H1 (cell line): Measurements from ENCODE around the gene RPL39L. TPM values are rescaled to one million over a fixed set of nuclear protein-coding genes. Genes with fewer than 3 reads are reported as not detected.

ENCODE experiments used
- CTCF ChIA-PET: fragments of 300-600 bp; sonication (Branson Sonifier 250); formaldehyde crosslinking; loops from one replicate; lab custom pipeline; 2021; ENCODE audit not compliant: partially characterized antibody; lab: Charles Lee
- POLR2A ChIA-PET: fragments of 300-600 bp; sonication (Branson Sonifier 250); formaldehyde crosslinking; loops from one replicate; lab custom pipeline; 2021; ENCODE audit warnings: inconsistent platforms; ENCODE audit not compliant: partially characterized antibody; lab: Charles Lee
- DNase-seq, 2 experiments: peaks; one replicate each; pipeline versions ENCODE4 v3.0.0 to v3.0.0-alpha.2; 2010 to 2022; ENCODE audit warnings: low spot score in 2 of 2, low read depth in 1 of 2, mixed read lengths in 1 of 2
- FAIRE-seq: peaks from 2 replicates; lab custom pipeline; 2011; peaks lifted over from hg19 to GRCh38; lab: Jason Lieb, UNC
- H2AFZ ChIP-seq: 2 replicates; pipeline ENCODE4 v1.8.1; 2012; ENCODE audit warnings: low read length, inconsistent platforms
- H2AK5ac ChIP-seq: 2 replicates; pipeline ENCODE4 v1.6.1; 2013; ENCODE audit warnings: low read depth, low read length
- H2BK120ac ChIP-seq: replicated peaks from 2 replicates; pipeline ENCODE3; 2013; ENCODE audit warnings: low read depth, low read length, inconsistent platforms
- H2BK12ac ChIP-seq: 2 replicates; pipeline ENCODE4 v1.6.1; 2013; ENCODE audit warnings: low read depth, low read length
- H2BK15ac ChIP-seq: 2 replicates; pipeline ENCODE4 v1.6.1; 2013; ENCODE audit warnings: low read length
- H2BK20ac ChIP-seq: 2 replicates; pipeline ENCODE4 v1.6.1; 2013; ENCODE audit warnings: low read length
- H2BK5ac ChIP-seq: 2 replicates; pipeline ENCODE4 v1.6.1; 2013; ENCODE audit warnings: low read depth, low read length
- H3K14ac ChIP-seq: 2 replicates; pipeline ENCODE4 v1.6.1; 2013; ENCODE audit warnings: inconsistent platforms; ENCODE audit not compliant: insufficient read length
- H3K18ac ChIP-seq: 2 replicates; pipeline ENCODE4 v1.6.1; 2013; ENCODE audit warnings: low read length; ENCODE audit errors: extremely low read depth
- H3K23ac ChIP-seq: 2 replicates; pipeline ENCODE4 v1.6.1; 2013; ENCODE audit warnings: inconsistent platforms; ENCODE audit not compliant: insufficient read length
- H3K23me2 ChIP-seq: 2 replicates; pipeline ENCODE4 v1.6.1; 2013; ENCODE audit warnings: low read depth, low read length
- H3K27ac ChIP-seq: 2 replicates; pipeline ENCODE4 v1.6.1; 2011; ENCODE audit warnings: low read depth, low read length, inconsistent platforms
- H3K27me3 ChIP-seq, 4 experiments: replicated peaks in 1 of 4; 1 replicate in 1 of 4; 2 replicates in 3 of 4; pipeline versions ENCODE4 v1.6.1 to v1.8.1; 2011 to 2013; ENCODE audit warnings: low read length in 3 of 4, mild to moderate bottlenecking in 3 of 4, inconsistent platforms in 2 of 4, mixed read lengths in 2 of 4, moderate library complexity in 1 of 4; ENCODE audit not compliant: control insufficient read depth in 3 of 4, insufficient read depth in 3 of 4; ENCODE audit errors: extremely low read depth in 1 of 4
- H3K36me3 ChIP-seq, 4 experiments: 2 replicates each; pipeline versions ENCODE4 v1.6.1 to v1.8.1; 2011 to 2013; ENCODE audit warnings: mild to moderate bottlenecking in 4 of 4, low read length in 3 of 4, moderate library complexity in 2 of 4, control low read depth in 1 of 4, inconsistent platforms in 1 of 4; ENCODE audit not compliant: insufficient read depth in 4 of 4, control insufficient read depth in 2 of 4
- H3K4ac ChIP-seq: replicated peaks from 2 replicates; pipeline ENCODE3; 2013; ENCODE audit warnings: low read length, low read depth, mixed read lengths, inconsistent platforms; ENCODE audit not compliant: insufficient read length
- H3K4me1 ChIP-seq, 4 experiments: replicated peaks in 1 of 4; 1 replicate in 1 of 4; 2 replicates in 3 of 4; pipeline versions ENCODE4 v1.6.1 to v1.8.1; 2011 to 2013; ENCODE audit warnings: low read length in 3 of 4, inconsistent platforms in 2 of 4, mixed read lengths in 1 of 4; ENCODE audit not compliant: insufficient read depth in 4 of 4, control insufficient read depth in 3 of 4
- H3K4me2 ChIP-seq, 2 experiments: 2 replicates each; pipeline versions ENCODE4 v1.6.1 to v1.8.1; 2011 to 2013; ENCODE audit warnings: low read depth in 2 of 2, low read length in 2 of 2, control low read depth in 1 of 2, inconsistent platforms in 1 of 2, mild to moderate bottlenecking in 1 of 2; ENCODE audit not compliant: insufficient read depth in 1 of 2
- H3K4me3 ChIP-seq, 4 experiments: fragments of 200-600, 300-600 bp in 1 of 4; sonication (generic), shearing (Covaris generic), sonication (Bioruptor Twin) in 1 of 4; 2 replicates each; pipeline versions ENCODE4 v1.5.1 to v1.8.1; 2011 to 2016; ENCODE audit warnings: low read length in 4 of 4, low read depth in 3 of 4, control low read depth in 2 of 4, inconsistent platforms in 2 of 4, mild to moderate bottlenecking in 2 of 4, mixed read lengths in 1 of 4, moderate library complexity in 1 of 4; ENCODE audit not compliant: insufficient read depth in 2 of 4; ENCODE audit errors: extremely low read depth in 1 of 4
- H3K56ac ChIP-seq: replicated peaks from 2 replicates; pipeline ENCODE3; 2013; ENCODE audit warnings: low read depth, mild to moderate bottlenecking, mixed read lengths, low read length, inconsistent platforms; ENCODE audit not compliant: insufficient read length
- H3K79me1 ChIP-seq: 2 replicates; pipeline ENCODE4 v1.6.1; 2013; ENCODE audit warnings: low read depth, low read length, control low read depth
- H3K79me2 ChIP-seq, 2 experiments: 2 replicates each; pipeline versions ENCODE4 v1.6.1 to v1.8.1; 2012 to 2013; ENCODE audit warnings: low read length in 2 of 2, mild to moderate bottlenecking in 2 of 2, inconsistent platforms in 1 of 2; ENCODE audit not compliant: insufficient read depth in 2 of 2, control insufficient read depth in 1 of 2
- H3K9ac ChIP-seq, 4 experiments: replicated peaks in 1 of 4; 1 replicate in 1 of 4; 2 replicates in 3 of 4; pipeline versions ENCODE4 v1.6.1 to v1.8.1; 2011 to 2013; ENCODE audit warnings: low read depth in 3 of 4, low read length in 3 of 4, control low read depth in 2 of 4, mild to moderate bottlenecking in 2 of 4, moderate library complexity in 2 of 4, inconsistent platforms in 1 of 4; ENCODE audit errors: extremely low read depth in 1 of 4
- H3K9me3 ChIP-seq, 2 experiments: 2 replicates each; pipeline versions ENCODE4 v1.6.1 to v1.8.1; 2012 to 2013; ENCODE audit warnings: mild to moderate bottlenecking in 2 of 2, moderate library complexity in 2 of 2, control low read depth in 1 of 2, inconsistent platforms in 1 of 2, low read depth in 1 of 2, low read length in 1 of 2, mixed read lengths in 1 of 2; ENCODE audit not compliant: insufficient read depth in 2 of 2
- H4K20me1 ChIP-seq, 2 experiments: replicated peaks in 1 of 2; 2 replicates each; pipeline versions ENCODE3 to v1.8.1; 2011 to 2013; ENCODE audit warnings: inconsistent platforms in 2 of 2, low read length in 2 of 2, mild to moderate bottlenecking in 1 of 2; ENCODE audit not compliant: insufficient read depth in 2 of 2, control insufficient read depth in 1 of 2
- H4K5ac ChIP-seq: 2 replicates; pipeline ENCODE4 v1.6.1; 2013; ENCODE audit warnings: low read length, low read depth, mixed read lengths, inconsistent platforms; ENCODE audit not compliant: insufficient read length
- H4K8ac ChIP-seq: 2 replicates; pipeline ENCODE4 v1.8.0; 2013; ENCODE audit warnings: mild to moderate bottlenecking, moderate library complexity, low read length, inconsistent platforms; ENCODE audit not compliant: insufficient read depth; ENCODE audit errors: extremely low read depth
- H4K91ac ChIP-seq: replicated peaks from 2 replicates; pipeline ENCODE3; 2013; ENCODE audit warnings: low read length, mixed read lengths, inconsistent platforms; ENCODE audit not compliant: insufficient read length
- ASH2L ChIP-seq: fragments of 200-600, 300-600 bp; sonication (generic); IDR thresholded peaks from one replicate; pipeline ENCODE4 v1.7.1; 2017; ENCODE audit warnings: low read length
- ATF2 ChIP-seq: IDR thresholded peaks from 2 replicates; pipeline ENCODE4 v1.6.1; 2012; ENCODE audit warnings: low read length, inconsistent platforms
- JUND ChIP-seq: IDR thresholded peaks from 2 replicates; pipeline ENCODE4 v1.6.1; 2011; ENCODE audit warnings: mild to moderate bottlenecking, improper control_type of control experiment, low read length
- NANOG ChIP-seq: IDR thresholded peaks from 2 replicates; pipeline ENCODE4 v1.6.1; 2011; ENCODE audit warnings: low read length, low read depth, mild to moderate bottlenecking, inconsistent platforms; ENCODE audit not compliant: insufficient read depth, poor library complexity, severe bottlenecking
- PHF8 ChIP-seq: fragments of 200-600 bp; sonication (generic); conservative IDR thresholded peaks from 2 replicates; pipeline ENCODE4 v1.7.1; 2012; ENCODE audit warnings: low read depth, mild to moderate bottlenecking, inconsistent platforms, low read length, moderate library complexity
- POU5F1 ChIP-seq: IDR thresholded peaks from 2 replicates; pipeline ENCODE4 v1.6.1; 2011; ENCODE audit warnings: low read depth, mild to moderate bottlenecking, low read length, moderate library complexity
- SIN3A ChIP-seq, 2 experiments: IDR thresholded peaks in 1 of 2; conservative IDR thresholded peaks in 1 of 2; 2 replicates each; pipeline ENCODE4 v1.6.1; 2011 to 2012; ENCODE audit warnings: low read length in 2 of 2, improper control_type of control experiment in 1 of 2, low read depth in 1 of 2, mild to moderate bottlenecking in 1 of 2
- polyA plus RNA-seq, 7 experiments: library from polyadenylated mRNA; depleted of rRNA in 3 of 7; stranded (reverse) in 5 of 7; unstranded in 2 of 7; fragments of >200 nt in 5 of 7; fragments of 200-250 nt in 2 of 7; gene quantifications; 1 replicate in 5 of 7; 2 replicates in 1 of 7; 4 replicates in 1 of 7; pipeline versions ENCODE4 v1.2.1 to v1.2.3, GENCODE V29; 2011 to 2013; ENCODE audit warnings: missing spikeins in 2 of 7, mixed read lengths in 2 of 7
- total RNA-seq: library from RNA; stranded (reverse); fragmentation: NEBNext Ultra II Directional; extraction: Animal tissue kit (Norgen Biotek cat#: 25700); gene quantifications from 2 replicates; pipeline ENCODE4 v1.2.1, GENCODE V29; 2021

Gene RPL39L
- total and polyA plus RNA-seq, 2 of the 8 experiments (the other 6 are each of a cell fraction or from before 2014, with no cell fraction given) = 51.8 to 67.7 TPM

GRCh38 chr3:187074846-187075245 is 64.5 kb downstream of the RPL39L start:
- Histone ChIP-seq H3K27me3 (no peaks in the 10 kb centered on the region), H3K36me3 (peaks cover 6 to 63% (median 27%) of the 10 kb centered on the region in 4 experiments; a peak in 7 of 8 replicates), H3K9ac (no peak overlapping the region), H3K18ac (no peak overlapping the region), H3K4me1 (peaks cover 0 to 5% (median 3%) of the 10 kb centered on the region in 4 experiments; a peak in 2 of 7 replicates), H3K56ac (no peak overlapping the region), H2BK120ac (no peak overlapping the region)
- TF ChIP-seq ASH2L = no peak
- no peak for TF ChIP-seq NANOG
- no peak for TF ChIP-seq ATF2
- no peak for TF ChIP-seq PHF8
- TF ChIP-seq SIN3A (conservative IDR thresholded peaks at IDR 0.05 in 1 of 2, IDR thresholded peaks at IDR 0.05 in 1 of 2; ENCODE audit: low read depth in 1 of 2, low read length in 2 of 2) = no peak
- TF ChIP-seq POU5F1 = no peak
- no peak for TF ChIP-seq JUND
- TF ChIP-seq, all 59 proteins: peak for 0
- no peak overlapping the region for H4K8ac ChIP-seq
- no peak overlapping the region for H3K23ac ChIP-seq
- no peak overlapping the region for H2BK5ac ChIP-seq
- ChIA-PET CTCF (interaction anchor here (0.9 to 1.7 kb wide), 4 partner anchors 9 to 90 kb away, joined by 3 to 4 read pairs (median 4); no protein-coding TSS in a partner anchor), POLR2A (no interaction called here)
- no peak for FAIRE-seq
- no peaks in the 10 kb centered on the region for H3K23me2 ChIP-seq
- DNase-seq = no peak
- no peaks in the 10 kb centered on the region; the same call in 1 of the 2 replicates for H3K79me1 ChIP-seq
- no peak overlapping the region for H3K14ac ChIP-seq
- no peak overlapping the region for H3K4me2 ChIP-seq
- no peak overlapping the region for H2BK12ac ChIP-seq
- no peak overlapping the region for H4K5ac ChIP-seq
- H3K4me3 ChIP-seq = no peak overlapping the region
- no peak overlapping the region for H3K27ac ChIP-seq
- H2AK5ac ChIP-seq = no peak overlapping the region
- H3K4ac ChIP-seq = no peak overlapping the region
- no peak overlapping the region for H2AFZ ChIP-seq
- H2BK15ac ChIP-seq = no peak overlapping the region
- H3K9me3 ChIP-seq = no peaks in the 10 kb centered on the region
- H4K91ac ChIP-seq = no peak overlapping the region
- H3K79me2 ChIP-seq = no peaks in the 10 kb centered on the region
- peaks cover 0 to 2% of the 10 kb centered on the region in 2 experiments for H4K20me1 ChIP-seq
- H2BK20ac ChIP-seq = no peak overlapping the region
